Testis (tissue), 3 donors: ENCODE data around the gene KLHL40. TPM values are rescaled to one million over a fixed set of nuclear protein-coding genes. Genes with fewer than 3 reads are reported as not detected.

Experiments used
- DNase-seq: peaks from one replicate; pipeline ENCODE4 v3.0.0-alpha.2; 2019
- H3K27ac ChIP-seq, 2 donors: fragments of 200-600 bp; sonication (generic); one replicate each; pipeline ENCODE4 v1.5.1; 2019
- H3K27me3 ChIP-seq: fragments of 200-600 bp; sonication (generic); one replicate; pipeline ENCODE4 v1.5.1; 2019
- H3K36me3 ChIP-seq: fragments of 200-600 bp; sonication (generic); one replicate; pipeline ENCODE4 v1.5.1; 2017; ENCODE audit warnings: low read depth; ENCODE audit errors: missing control alignments
- H3K4me1 ChIP-seq: fragments of 200-600 bp; sonication (generic); one replicate; pipeline ENCODE4 v1.5.1; 2019
- H3K4me3 ChIP-seq, 2 donors: fragments of 200-600 bp; sonication (generic); one replicate each; pipeline ENCODE4 v1.5.1; 2017 to 2019
- H3K9me3 ChIP-seq: fragments of 200-600 bp; sonication (generic); one replicate; pipeline ENCODE4 v1.5.1; 2017
- POLR2A ChIP-seq: fragments of 450-650 bp; IDR thresholded peaks from one replicate; pipeline ENCODE4 v1.6.1; 2017; ENCODE audit warnings: antibody characterized with exemption, mild to moderate bottlenecking, moderate library complexity
- WGBS, 2 donors: methylation state at CpG; one replicate each; pipeline ENCODE4 v1.1.5; 2018; 5-methylcytosine and 5-hydroxymethylcytosine counted together
- intact Hi-C: fragments of 100-400 bp; cut with DNase I; formaldehyde crosslinking; loops from one replicate; pipeline ENCODE4 v1.15.1; 2023; ENCODE audit warnings: low total_unique reads
- polyA plus RNA-seq: library from polyadenylated mRNA; stranded (reverse); fragments of 350-450 nt; fragmentation: Illumina TruSeq; extraction: RNeasy Lipid Tissue Mini Kit (QIAGEN cat#74804); gene quantifications from one replicate; pipeline ENCODE4 v1.2.3, GENCODE V29; 2014; ENCODE audit warnings: low read depth, low replicate concordance; ENCODE audit not compliant: insufficient read depth
- total RNA-seq, 2 donors: library from RNA; depleted of rRNA; stranded (reverse); fragments of >200 nt; gene quantifications; one replicate each; pipeline ENCODE4 v1.2.3, GENCODE V29; 2016
- TF ChIP-seq, protein P1 (sequence below), 3 experiments: fragments of 450-650 bp in 2 of 3; fragments of 200-600 bp in 1 of 3; sonication (generic) in 1 of 3; IDR thresholded peaks; one replicate each; pipeline ENCODE4 v1.5.1; 2016 to 2019; ENCODE audit warnings: antibody characterized with exemption in 3 of 3, mild to moderate bottlenecking in 2 of 3, moderate library complexity in 1 of 3

Gene KLHL40
- total and polyA plus RNA-seq, 3 donors from 2014 or later = 0.62 to 3.2 (median 3.1) TPM

- intact Hi-C loops = no loop called here
These were observed 24.3 kb downstream of the KLHL40 start for GRCh38 chr3:42709621-42710020.

GRCh38 chr3:42710323-42711021, 25.1 kb downstream of the KLHL40 start:
- Histone ChIP-seq H3K4me1 (no peaks in the 10 kb centered on the region), H3K36me3 (no peaks in the 10 kb centered on the region), H3K4me3 (no peak overlapping the region), H3K27ac (no peak overlapping the region), H3K27me3 (no peaks in the 10 kb centered on the region), H3K9me3 (no peaks in the 10 kb centered on the region)
- no peak for DNase-seq
- intact Hi-C loops = no loop called here
- 81 to 82% methylated on average over 6 to 7 of the region's 7 CpGs for WGBS, 2 donors
- TF ChIP-seq POLR2A = no peak
- TF ChIP-seq, protein P1, sequence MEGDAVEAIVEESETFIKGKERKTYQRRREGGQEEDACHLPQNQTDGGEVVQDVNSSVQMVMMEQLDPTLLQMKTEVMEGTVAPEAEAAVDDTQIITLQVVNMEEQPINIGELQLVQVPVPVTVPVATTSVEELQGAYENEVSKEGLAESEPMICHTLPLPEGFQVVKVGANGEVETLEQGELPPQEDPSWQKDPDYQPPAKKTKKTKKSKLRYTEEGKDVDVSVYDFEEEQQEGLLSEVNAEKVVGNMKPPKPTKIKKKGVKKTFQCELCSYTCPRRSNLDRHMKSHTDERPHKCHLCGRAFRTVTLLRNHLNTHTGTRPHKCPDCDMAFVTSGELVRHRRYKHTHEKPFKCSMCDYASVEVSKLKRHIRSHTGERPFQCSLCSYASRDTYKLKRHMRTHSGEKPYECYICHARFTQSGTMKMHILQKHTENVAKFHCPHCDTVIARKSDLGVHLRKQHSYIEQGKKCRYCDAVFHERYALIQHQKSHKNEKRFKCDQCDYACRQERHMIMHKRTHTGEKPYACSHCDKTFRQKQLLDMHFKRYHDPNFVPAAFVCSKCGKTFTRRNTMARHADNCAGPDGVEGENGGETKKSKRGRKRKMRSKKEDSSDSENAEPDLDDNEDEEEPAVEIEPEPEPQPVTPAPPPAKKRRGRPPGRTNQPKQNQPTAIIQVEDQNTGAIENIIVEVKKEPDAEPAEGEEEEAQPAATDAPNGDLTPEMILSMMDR (IDR thresholded peaks at IDR 0.05) = no peak

More at GRCh38 chr3:42709621-42710020, 24.3 kb downstream of the KLHL40 start:
- H3K4me1 ChIP-seq = no peaks in the 10 kb centered on the region
- TF ChIP-seq POLR2A = no peak
- TF ChIP-seq, protein P1 (IDR thresholded peaks at IDR 0.05) = no peak
- H3K27ac ChIP-seq = no peak overlapping the region
- no peak for DNase-seq
- no peaks in the 10 kb centered on the region for H3K36me3 ChIP-seq
- H3K9me3 ChIP-seq = no peaks in the 10 kb centered on the region
- no peak overlapping the region for H3K4me3 ChIP-seq
- H3K27me3 ChIP-seq = no peaks in the 10 kb centered on the region
- WGBS, 2 donors = 89 to 92% methylated on average over 10 of the region's 10 CpGs

DNA sequence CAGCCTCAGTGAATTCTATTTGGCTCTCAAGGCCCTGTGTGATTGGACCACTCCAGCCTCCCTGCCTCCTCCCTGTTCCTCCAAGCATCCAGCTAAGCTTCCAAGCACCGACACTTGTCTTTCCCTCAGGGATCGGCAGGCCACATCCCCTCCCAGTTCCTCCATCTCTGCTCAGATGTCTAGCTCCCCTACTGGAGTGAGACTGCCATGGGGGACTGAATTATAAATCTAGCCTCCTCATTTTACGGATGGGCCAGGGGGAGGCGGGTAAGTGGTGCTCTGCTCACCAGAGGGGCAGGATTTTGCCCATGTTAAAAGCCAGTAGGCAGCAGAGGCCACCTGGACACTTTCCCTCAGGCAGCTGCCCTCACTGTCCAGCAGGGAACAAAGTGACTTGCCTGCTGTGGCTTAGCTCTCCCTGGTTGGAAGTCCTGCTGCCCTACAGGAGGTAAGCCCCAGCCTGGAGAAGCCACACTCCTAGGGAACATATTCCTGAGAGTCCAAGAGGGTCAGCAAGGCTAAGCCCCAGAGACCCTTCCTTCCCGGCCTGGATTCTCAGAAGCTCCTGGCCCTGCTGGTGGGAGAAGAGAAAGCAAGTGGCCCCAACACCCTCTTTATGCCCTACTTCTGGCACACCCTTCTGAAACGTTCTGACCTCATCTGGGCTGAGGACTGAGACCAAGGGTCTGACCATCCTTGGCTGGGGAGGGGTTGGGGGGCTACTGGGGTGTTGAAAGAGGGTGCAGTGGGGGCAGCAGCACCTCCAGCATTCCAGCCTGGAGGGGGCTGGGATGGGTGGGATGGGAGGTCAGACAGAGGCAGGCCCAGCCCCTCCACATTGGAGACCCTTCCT, 26.4 kb downstream of the KLHL40 start:
- TF ChIP-seq, protein P1 (IDR thresholded peaks at IDR 0.05) = no peak
- TF ChIP-seq POLR2A = no peak
- intact Hi-C loops = no loop called here
- H3K4me1 ChIP-seq = no peaks in the 10 kb centered on the region
- H3K9me3 ChIP-seq = no peaks in the 10 kb centered on the region
- H3K4me3 ChIP-seq = no peak overlapping the region
- no peaks in the 10 kb centered on the region for H3K36me3 ChIP-seq
- H3K27ac ChIP-seq = no peak overlapping the region
- no peaks in the 10 kb centered on the region for H3K27me3 ChIP-seq
- no peak for DNase-seq
- 68 to 69% methylated on average over 6 of the region's 6 CpGs for WGBS, 2 donors

DNA sequence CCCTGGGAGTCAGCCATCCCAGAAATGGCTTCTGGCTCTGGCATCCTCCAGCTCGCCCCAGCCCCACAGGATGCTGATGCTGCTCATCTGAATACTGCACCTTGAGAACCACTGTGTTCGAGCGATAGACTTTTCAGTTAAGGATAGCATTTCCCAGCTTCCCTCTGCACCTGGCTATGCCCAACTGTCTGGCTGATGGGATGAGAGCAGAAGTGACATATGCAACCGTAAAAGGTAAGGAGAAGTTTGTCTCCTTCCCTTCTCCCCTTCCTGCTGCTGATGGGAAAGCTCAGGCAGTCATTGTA, 27.0 kb downstream of the KLHL40 start:
- intact Hi-C loops = no loop called here
- no peak overlapping the region for H3K4me3 ChIP-seq
- no peaks in the 10 kb centered on the region for H3K27me3 ChIP-seq
- DNase-seq = no peak
- H3K27ac ChIP-seq = no peak overlapping the region
- TF ChIP-seq POLR2A = no peak
- TF ChIP-seq, protein P1 (IDR thresholded peaks at IDR 0.05) = no peak
- H3K4me1 ChIP-seq = no peaks in the 10 kb centered on the region
- no peaks in the 10 kb centered on the region for H3K9me3 ChIP-seq
- 83 to 86% methylated on average over 4 of the region's 4 CpGs for WGBS, 2 donors
- no peaks in the 10 kb centered on the region for H3K36me3 ChIP-seq
